Stimulated activated CD8-positive, alpha-beta memory T cell treated with anti-CD3 and anti-CD28 coated beads, Interleukin-7, amount 100 ng/mL, for 48 hours (primary cell): Measurements from ENCODE around the gene MAU2.

Experiments used
- DNase-seq, 2 donors: peaks; one replicate each; pipeline ENCODE4 v3.0.0-alpha.2; 2020; ENCODE audit warnings: low read depth in 1 of 2; ENCODE audit errors: extremely low read depth in 1 of 2

MAU2 gene

DNA sequence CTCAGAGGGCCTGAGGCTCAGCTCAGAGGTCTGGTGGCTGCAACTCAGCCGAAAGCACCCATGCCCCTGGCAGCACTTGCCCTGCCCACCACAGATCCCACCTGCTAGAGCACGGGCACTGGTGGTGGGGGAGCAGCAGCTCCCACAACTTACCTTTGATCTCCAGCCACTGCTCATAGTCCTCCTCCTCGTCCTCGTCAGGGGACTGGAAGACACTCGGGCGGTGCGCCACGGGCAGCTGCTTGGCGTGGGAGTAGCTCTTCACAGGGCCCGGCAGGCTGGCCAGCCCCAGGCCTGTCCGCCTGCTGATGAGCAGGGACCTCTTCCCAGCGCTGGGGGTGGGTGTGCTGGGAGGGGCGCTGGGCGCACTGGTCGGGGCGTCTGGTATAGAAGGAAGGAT lies 14.9 kb upstream of the MAU2 start:
- DNase-seq = no peak

- no peak for DNase-seq
Observed at GRCh38 chr19:19306191-19306590, 14.4 kb upstream of the MAU2 start.

- DNase-seq = no peak
Observed at GRCh38 chr19:19308373-19308772, 12.3 kb upstream of the MAU2 start.

- DNase-seq = no peak
Observed at GRCh38 chr19:19315444-19315843, 5.2 kb upstream of the MAU2 start.

DNA sequence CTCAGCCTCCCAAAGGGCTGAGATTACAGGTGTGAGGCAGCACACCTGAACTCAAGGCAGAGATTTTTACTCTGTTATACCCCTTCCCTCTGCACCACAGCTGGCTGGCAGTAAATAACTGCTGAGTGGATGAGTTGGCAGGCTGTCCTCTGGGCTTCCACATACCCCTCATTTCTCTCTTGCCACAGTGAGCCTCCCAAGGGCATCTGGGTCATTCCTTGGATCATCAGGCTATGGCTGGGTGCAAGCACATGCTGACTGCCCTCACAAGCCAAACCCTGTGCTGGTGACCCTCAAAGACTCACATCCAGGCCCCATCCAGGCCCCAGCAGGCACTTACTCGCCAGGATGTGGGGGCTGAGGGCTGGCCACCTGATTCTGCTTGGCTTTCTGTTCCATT lies 4.5 kb upstream of the MAU2 start:
- no peak for DNase-seq

- DNase-seq = no peak
Observed at GRCh38 chr19:19319732-19320360, 783 bp upstream of the MAU2 start.

DNA sequence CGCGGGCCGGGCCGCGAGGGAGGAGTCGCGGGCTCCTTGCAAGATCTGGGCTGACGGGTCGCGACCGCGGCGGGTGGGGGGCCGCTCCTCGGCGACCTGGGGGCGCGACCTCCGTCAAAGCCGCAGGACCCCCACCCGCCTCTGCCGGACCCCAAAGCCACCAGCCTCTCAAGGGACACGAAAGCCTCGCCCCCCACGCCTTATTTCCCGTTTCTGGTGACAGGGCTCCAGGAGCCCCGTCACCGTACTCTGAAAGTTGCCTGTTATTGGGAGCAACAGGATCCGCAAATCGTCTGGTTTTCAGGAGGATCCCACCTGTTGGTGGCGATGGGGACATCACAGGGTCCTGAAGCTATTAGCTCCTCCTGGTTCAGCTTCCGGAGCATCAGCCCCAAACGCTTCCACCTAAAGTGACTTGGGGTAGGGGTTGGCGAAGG lies 530 bp downstream of the MAU2 start:
- DNase-seq = no peak

DNA sequence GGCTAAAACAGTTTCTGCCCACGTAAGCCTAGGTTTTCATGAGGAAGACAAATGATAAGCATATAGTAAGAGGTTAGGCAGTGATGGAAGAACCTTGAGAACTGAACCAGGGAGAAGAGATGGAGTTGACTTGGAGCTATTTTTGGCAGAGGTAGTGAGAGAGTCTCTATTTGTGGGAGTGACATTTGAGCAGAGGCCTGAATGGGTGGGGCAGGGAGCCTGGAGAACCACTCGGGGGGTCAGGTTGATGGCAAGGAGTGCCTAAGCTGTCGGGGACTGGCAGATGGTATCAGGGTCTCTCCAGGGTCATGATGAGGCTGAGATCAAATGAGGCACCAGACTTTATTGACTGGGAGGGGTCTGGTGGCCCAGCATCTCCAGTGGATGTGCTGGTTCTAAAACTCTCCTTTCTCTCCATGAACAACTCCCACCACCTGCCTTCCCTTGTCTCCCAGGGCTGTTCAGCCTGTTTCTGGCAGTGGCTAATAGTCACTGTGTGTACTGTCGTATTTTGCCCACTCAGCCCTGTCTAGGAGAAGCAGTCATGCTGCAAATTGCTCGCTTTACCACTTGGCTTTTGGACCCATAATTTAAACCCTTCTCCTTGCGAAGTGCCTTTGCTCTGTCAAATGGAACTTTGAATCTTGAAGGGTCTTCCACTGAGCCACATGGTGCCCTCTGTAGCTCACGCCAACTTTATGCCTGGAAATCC lies 3.6 kb downstream of the MAU2 start:
- no peak for DNase-seq

DNA sequence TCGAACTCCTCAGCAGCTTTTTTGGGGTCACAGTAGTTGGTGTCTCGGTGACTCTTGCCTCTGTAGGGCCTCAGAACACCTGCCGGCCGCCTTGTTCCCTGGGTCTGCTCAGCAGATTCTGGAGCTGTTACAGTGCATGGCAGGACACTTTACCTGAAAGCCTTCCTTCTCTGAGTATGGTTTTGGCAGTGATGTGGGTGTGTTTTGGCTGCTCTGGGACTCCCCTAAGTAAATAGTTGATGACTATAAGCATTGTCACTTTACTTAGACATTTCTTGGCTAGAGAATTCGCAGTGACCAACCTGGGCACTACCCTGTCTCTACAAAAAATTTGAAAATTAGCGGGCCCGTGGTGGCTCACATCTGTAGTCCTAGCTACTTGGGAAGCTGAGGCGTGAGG lies 7.0 kb downstream of the MAU2 start:
- DNase-seq = no peak

GRCh38 chr19:19329126-19329525 lies 8.5 kb downstream of the MAU2 start:
- no peak for DNase-seq

- no peak for DNase-seq
Observed at GRCh38 chr19:19334063-19334988, 13.7 kb downstream of the MAU2 start.

DNA sequence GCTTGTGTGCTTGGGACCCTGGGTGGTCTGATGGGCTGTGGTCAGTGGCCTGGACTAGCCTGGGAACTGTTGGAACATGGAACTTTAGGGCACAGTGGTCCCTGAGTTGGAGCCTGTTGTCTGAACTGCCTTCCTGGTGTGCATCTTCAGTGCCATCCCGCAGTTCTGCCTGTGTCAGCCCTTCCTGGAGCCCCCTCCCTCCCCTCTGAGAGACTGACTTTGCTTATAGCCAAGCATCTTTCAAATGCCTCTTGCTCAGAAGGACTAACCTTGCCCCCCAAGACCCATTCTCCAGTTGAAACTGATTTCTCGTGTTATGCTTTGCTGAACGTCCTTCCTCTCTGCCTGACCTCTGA lies 14.3 kb downstream of the MAU2 start:
- no peak for DNase-seq

DNA sequence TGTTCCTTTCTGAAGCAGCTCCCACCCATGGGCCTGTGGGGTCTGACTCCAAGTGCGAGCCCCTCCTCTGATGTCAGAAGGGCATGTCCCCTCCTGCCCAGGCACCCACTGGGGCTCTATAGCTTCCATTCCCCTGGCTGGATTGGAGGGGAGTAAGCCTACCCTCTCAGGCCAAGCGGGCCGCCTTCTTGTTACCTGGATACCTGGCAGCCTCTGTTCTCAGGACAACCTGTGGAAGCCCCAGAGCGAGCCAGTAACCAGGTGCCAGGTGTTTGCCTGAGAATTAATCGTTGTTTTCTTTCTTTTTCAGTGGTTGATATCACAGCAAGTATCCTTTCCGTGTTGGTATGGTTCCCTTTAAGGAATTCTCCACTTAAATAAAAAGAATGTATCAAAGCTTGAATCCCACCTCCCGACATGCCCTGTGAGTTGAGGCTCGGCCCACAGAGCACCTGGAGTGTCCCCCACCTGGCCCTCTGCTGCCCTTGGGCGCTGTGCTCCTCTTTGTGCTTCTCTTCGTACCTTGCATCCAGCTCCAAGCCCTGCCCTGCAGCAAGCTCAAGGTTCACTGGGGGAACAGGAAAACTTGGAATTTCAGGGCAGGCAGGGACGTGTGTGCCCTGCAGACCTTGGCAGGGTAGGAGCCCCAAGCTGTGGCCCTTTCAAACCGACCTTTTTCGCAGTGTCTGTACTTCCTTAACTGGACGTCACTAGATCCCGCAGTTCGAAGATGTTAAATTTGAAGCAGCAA lies 15.0 kb downstream of the MAU2 start:
- DNase-seq = no peak

GRCh38 chr19:19336597-19336996 lies 16.0 kb downstream of the MAU2 start:
- DNase-seq = no peak

DNA sequence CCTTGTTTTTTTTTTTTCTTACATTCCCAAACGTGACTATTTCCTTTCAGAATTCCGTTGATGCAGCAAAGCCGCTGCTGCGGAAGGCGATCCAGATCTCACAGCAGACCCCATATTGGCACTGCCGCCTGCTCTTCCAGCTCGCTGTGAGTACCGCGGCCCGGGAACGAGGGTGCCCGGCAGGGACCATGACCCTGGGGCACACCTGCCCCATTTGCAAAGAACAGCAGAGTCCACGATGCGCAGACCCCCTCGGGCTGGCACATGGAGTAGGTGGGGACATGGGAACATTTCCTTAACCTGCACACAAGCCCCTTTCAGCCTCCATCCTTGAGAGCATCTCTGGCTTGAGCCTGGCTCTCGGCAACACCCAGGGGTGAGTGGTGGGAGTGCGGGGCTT lies 16.5 kb downstream of the MAU2 start:
- no peak for DNase-seq

- DNase-seq = no peak
Observed at GRCh38 chr19:19338082-19338481, 17.5 kb downstream of the MAU2 start.

DNA sequence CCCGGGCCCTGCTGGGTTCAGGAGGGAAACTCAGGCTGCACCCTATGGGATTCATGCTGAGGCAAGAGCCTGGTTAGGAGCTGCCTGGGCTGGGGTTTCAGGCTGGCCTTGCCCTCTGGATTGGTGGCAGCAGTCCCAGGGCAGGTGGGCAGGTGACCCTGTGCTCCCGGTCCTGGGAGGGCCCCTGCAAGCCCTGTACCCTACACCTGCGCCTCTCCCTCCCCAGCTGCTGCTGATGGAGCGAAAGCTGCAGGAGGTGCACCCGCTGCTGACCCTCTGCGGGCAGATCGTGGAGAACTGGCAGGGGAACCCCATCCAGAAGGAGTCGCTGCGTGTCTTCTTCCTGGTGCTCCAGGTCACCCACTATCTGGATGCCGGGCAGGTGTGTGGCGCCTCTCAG lies 20.4 kb downstream of the MAU2 start:
- DNase-seq = no peak

GRCh38 chr19:19342086-19343015 lies 21.7 kb downstream of the MAU2 start:
- DNase-seq = no peak

- DNase-seq = no peak
Observed at GRCh38 chr19:19343016-19343362, 22.4 kb downstream of the MAU2 start.

- DNase-seq = no peak
Observed at GRCh38 chr19:19343762-19344161, 23.1 kb downstream of the MAU2 start.
